Neuronal stem cell (in vitro differentiated cells): ENCODE results near the gene LMTK3.

Experiments used
- DNase-seq: peaks from one replicate; pipeline ENCODE4 v3.0.0-alpha.2; 2013; ENCODE audit warnings: low spot score
- H2AFZ ChIP-seq: one replicate; pipeline ENCODE4 v1.6.1; 2013; ENCODE audit warnings: mild to moderate bottlenecking, low read length, inconsistent platforms
- H2AK5ac ChIP-seq: 2 replicates; pipeline ENCODE4 v1.6.1; 2013; ENCODE audit warnings: low read depth, mild to moderate bottlenecking, inconsistent platforms, low read length, moderate library complexity, mixed read lengths
- H2BK120ac ChIP-seq: 2 replicates; pipeline ENCODE4 v1.6.1; 2013; ENCODE audit warnings: low read depth, mild to moderate bottlenecking, inconsistent platforms, low read length, moderate library complexity, mixed read lengths
- H2BK12ac ChIP-seq: one replicate; pipeline ENCODE4 v1.6.1; 2013; ENCODE audit warnings: low read length, inconsistent platforms
- H2BK15ac ChIP-seq: 2 replicates; pipeline ENCODE4 v1.6.1; 2013; ENCODE audit warnings: mild to moderate bottlenecking, low read length, inconsistent platforms, mixed read lengths
- H2BK5ac ChIP-seq: one replicate; pipeline ENCODE4 v1.6.1; 2013; ENCODE audit warnings: inconsistent platforms, mild to moderate bottlenecking, low read length, moderate library complexity
- H3K14ac ChIP-seq: one replicate; pipeline ENCODE4 v1.6.1; 2013; ENCODE audit warnings: low read length, inconsistent platforms
- H3K18ac ChIP-seq: 2 replicates; pipeline ENCODE4 v1.6.1; 2013; ENCODE audit warnings: low read length, inconsistent platforms
- H3K23ac ChIP-seq: 2 replicates; pipeline ENCODE4 v1.6.1; 2013; ENCODE audit warnings: low read depth, mild to moderate bottlenecking, mixed read lengths, low read length, inconsistent platforms; ENCODE audit not compliant: poor library complexity
- H3K27ac ChIP-seq: replicated peaks from 3 replicates; pipeline ENCODE4 v1.5.1; 2013; ENCODE audit warnings: low read length, inconsistent platforms
- H3K27me3 ChIP-seq, 3 experiments: 2 replicates each; pipeline ENCODE4 v1.6.1; 2013; ENCODE audit warnings: low read length in 3 of 3, mild to moderate bottlenecking in 2 of 3, inconsistent platforms in 1 of 3, low read depth in 1 of 3, mixed read lengths in 1 of 3, moderate library complexity in 1 of 3; ENCODE audit not compliant: control insufficient read depth in 3 of 3, insufficient read depth in 3 of 3
- H3K36me3 ChIP-seq, 2 donors: replicated peaks in 1 of 2; 2 replicates each; pipeline ENCODE4 v1.6.1; 2013; ENCODE audit warnings: low read length in 2 of 2; ENCODE audit not compliant: control insufficient read depth in 2 of 2, insufficient read depth in 2 of 2
- H3K4ac ChIP-seq: 2 replicates; pipeline ENCODE4 v1.6.1; 2013; ENCODE audit warnings: inconsistent platforms, mild to moderate bottlenecking, low read length, moderate library complexity
- H3K4me1 ChIP-seq, 2 donors: 1 replicate in 1 of 2; 2 replicates in 1 of 2; pipeline ENCODE4 v1.6.1; 2013; ENCODE audit warnings: low read length in 2 of 2, low read depth in 1 of 2; ENCODE audit not compliant: control insufficient read depth in 2 of 2, insufficient read depth in 1 of 2
- H3K4me2 ChIP-seq: one replicate; pipeline ENCODE4 v1.6.1; 2013; ENCODE audit warnings: mild to moderate bottlenecking, low read length, inconsistent platforms; ENCODE audit not compliant: insufficient read depth, poor library complexity, severe bottlenecking
- H3K4me3 ChIP-seq, 2 donors: 2 replicates each; pipeline ENCODE4 v1.5.1; 2013; ENCODE audit warnings: low read length in 2 of 2, mild to moderate bottlenecking in 2 of 2, inconsistent platforms in 1 of 2, moderate library complexity in 1 of 2
- H3K79me1 ChIP-seq: one replicate; pipeline ENCODE4 v1.6.1; 2013; ENCODE audit warnings: low read depth, mild to moderate bottlenecking, inconsistent platforms, low read length, moderate library complexity
- H3K9ac ChIP-seq: one replicate; pipeline ENCODE4 v1.6.1; 2013; ENCODE audit warnings: mild to moderate bottlenecking, low read depth, low read length, inconsistent platforms; ENCODE audit not compliant: poor library complexity
- H3K9me3 ChIP-seq, 2 donors: replicated peaks in 1 of 2; 2 replicates each; pipeline versions ENCODE3 to v1.6.1; 2013; ENCODE audit warnings: low read length in 2 of 2, mild to moderate bottlenecking in 2 of 2, inconsistent platforms in 1 of 2, low read depth in 1 of 2, mixed read lengths in 1 of 2, moderate library complexity in 1 of 2; ENCODE audit not compliant: control insufficient read depth in 2 of 2, insufficient read depth in 1 of 2
- H4K8ac ChIP-seq: one replicate; pipeline ENCODE4 v1.6.1; 2013; ENCODE audit warnings: low read depth, mild to moderate bottlenecking, inconsistent platforms, low read length, moderate library complexity
- H4K91ac ChIP-seq: one replicate; pipeline ENCODE4 v1.6.1; 2013; ENCODE audit warnings: low read length, low read depth, mild to moderate bottlenecking, inconsistent platforms; ENCODE audit not compliant: poor library complexity
- WGBS, 2 donors: extraction: QIAGEN DNeasy Blood & Tissue Kit; methylation state at CpG; one replicate each; pipeline ENCODE4 v1.1.7; 2013; ENCODE audit warnings: missing lambda C conversion rate in 2 of 2, mixed read lengths in 1 of 2; ENCODE audit not compliant: insufficient read length in 2 of 2, insufficient replicate concordance in 1 of 2; ENCODE audit errors: extremely low coverage in 2 of 2; 5-methylcytosine and 5-hydroxymethylcytosine counted together

Gene LMTK3

DNA sequence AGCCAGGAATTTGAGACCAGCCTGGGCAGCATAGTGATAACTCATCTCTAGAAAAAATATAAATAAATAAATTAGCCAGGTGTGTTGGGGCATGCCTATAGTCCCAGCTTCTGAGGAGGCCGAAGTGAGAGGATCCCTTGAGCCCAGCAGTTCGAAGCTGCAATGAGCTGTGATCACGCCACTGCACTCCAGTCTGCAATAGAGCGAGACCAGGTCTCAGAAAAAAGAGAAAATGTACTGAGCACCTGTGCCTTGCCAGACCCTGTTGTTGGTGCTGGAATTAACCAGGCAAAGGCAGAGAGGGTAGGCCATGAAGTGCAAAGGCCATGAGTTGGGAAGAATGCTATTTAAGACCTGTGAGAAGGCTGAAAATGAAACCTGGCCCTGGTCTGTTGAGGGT, 39.8 kb downstream of the LMTK3 start:
- Histone ChIP-seq H3K79me1 (peaks cover 18% of the 10 kb centered on the region), H3K27ac (no peak overlapping the region), H3K9me3 (peaks cover 0 to 2% of the 10 kb centered on the region in 2 donors), H3K4ac (no peak overlapping the region), H3K18ac (no peak overlapping the region), H3K14ac (no peak overlapping the region), H2BK5ac (no peak overlapping the region), H2AK5ac (no peak overlapping the region), H4K8ac (no peak overlapping the region), H3K4me1 (peaks cover 13 to 15% of the 10 kb centered on the region in 2 donors), H3K36me3 (peaks cover 61 to 70% of the 10 kb centered on the region in 2 donors), H3K27me3 (no peaks in the 10 kb centered on the region), H3K9ac (no peak overlapping the region), H3K4me3 (no peak overlapping the region), H2AFZ (no peak overlapping the region), H2BK12ac (no peak overlapping the region), H4K91ac (no peak overlapping the region), H2BK120ac (no peak overlapping the region), H3K4me2 (no peak overlapping the region), H3K23ac (no peak overlapping the region), H2BK15ac (no peak overlapping the region)
- no CpG with 5 or more reads among the region's 4 CpGs for WGBS, 2 donors
- no peak for DNase-seq

DNA sequence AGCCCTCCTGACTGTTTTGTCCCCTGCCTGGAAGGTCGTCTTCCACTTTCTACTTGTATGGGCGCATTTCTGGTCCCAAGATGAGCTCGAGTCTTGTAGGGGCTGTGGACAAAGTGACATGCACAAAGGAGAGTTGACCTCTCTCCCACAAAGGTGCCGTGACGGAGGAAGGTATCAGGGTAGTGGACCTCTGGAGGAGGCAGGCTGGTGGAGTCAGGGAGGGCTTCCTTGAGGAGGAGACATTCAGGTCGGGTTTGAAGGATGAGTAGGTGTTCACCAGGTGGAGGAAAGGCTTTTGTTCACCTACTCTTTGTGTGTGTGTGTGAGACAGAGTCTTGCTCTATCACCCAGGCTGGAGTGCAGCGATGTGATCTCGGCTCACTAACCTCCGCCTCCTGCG, 40.8 kb downstream of the LMTK3 start:
- Histone ChIP-seq H3K4ac (no peak overlapping the region), H2BK120ac (no peak overlapping the region), H3K27ac (no peak overlapping the region), H3K4me3 (peak overlapping the region in 1 of 2 donors; percentile 91), H3K9ac (no peak overlapping the region), H3K23ac (no peak overlapping the region), H3K36me3 (peaks cover 53 to 61% of the 10 kb centered on the region in 2 donors), H4K8ac (no peak overlapping the region), H2AK5ac (no peak overlapping the region), H2AFZ (no peak overlapping the region), H4K91ac (no peak overlapping the region), H3K27me3 (no peaks in the 10 kb centered on the region), H2BK15ac (no peak overlapping the region), H3K4me2 (no peak overlapping the region), H3K79me1 (peaks cover 18% of the 10 kb centered on the region), H3K18ac (no peak overlapping the region), H3K4me1 (peaks cover 14 to 15% of the 10 kb centered on the region in 2 donors), H2BK12ac (no peak overlapping the region), H2BK5ac (no peak overlapping the region), H3K14ac (no peak overlapping the region), H3K9me3 (peaks cover 0 to 2% of the 10 kb centered on the region in 2 donors)
- no peak for DNase-seq
- no CpG with 5 or more reads among the region's 10 CpGs for WGBS, 2 donors

DNA sequence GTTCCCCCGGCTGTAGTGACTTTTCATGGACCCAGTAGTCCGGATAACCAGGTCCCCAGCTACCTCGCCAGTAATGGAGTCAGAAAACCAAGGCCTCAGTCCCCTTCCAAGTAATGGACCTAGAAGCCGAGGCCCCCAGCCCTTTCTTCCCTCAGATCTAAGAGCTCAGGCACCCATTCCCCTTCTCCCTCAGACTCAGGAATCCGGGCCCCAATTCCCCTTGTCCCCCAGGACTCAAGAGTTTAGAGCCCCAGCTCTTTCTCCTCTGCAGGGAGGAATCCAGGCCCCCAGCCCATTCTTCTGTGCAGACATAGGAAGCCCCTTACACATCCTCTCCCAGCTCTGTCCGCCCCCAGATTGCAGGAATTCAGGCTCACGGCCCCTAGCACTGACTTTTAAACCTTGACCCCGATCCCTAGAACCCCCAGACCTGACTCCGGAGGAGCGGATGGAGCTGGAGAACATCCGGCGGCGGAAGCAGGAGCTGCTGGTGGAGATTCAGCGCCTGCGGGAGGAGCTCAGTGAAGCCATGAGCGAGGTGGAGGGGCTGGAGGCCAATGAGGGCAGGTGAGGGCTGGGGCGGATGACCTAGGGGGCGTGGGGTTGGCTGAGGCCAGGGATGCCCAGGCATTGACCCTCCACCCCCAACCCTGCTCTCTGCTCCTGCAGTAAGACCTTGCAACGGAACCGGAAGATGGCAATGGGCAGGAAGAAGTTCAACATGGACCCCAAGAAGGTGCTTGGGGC, 41.5 kb downstream of the LMTK3 start:
- no CpG with 5 or more reads among the region's 20 CpGs for WGBS, 2 donors
- H3K36me3 ChIP-seq, result peaks cover 45 to 53% of the 10 kb centered on the region in 2 donors
- no peak overlapping the region for H2BK12ac ChIP-seq
- H3K4me3 ChIP-seq, result peak overlapping the region; percentile 83 to 91
- no peak overlapping the region for H3K4ac ChIP-seq
- peaks cover 14 to 15% of the 10 kb centered on the region in 2 donors for H3K4me1 ChIP-seq
- DNase-seq, result no peak
- H3K18ac ChIP-seq, result no peak overlapping the region
- H2AFZ ChIP-seq, result peak overlapping the region; percentile 86
- H3K27ac ChIP-seq, result no peak overlapping the region
- H3K4me2 ChIP-seq, result peak overlapping the region; percentile 71
- H2BK5ac ChIP-seq, result peak overlapping the region; percentile 79
- peaks cover 0 to 2% of the 10 kb centered on the region in 2 donors for H3K9me3 ChIP-seq
- peaks cover 18% of the 10 kb centered on the region for H3K79me1 ChIP-seq
- no peak overlapping the region for H2BK15ac ChIP-seq
- no peak overlapping the region for H4K91ac ChIP-seq
- no peak overlapping the region for H2BK120ac ChIP-seq
- H3K23ac ChIP-seq, result no peak overlapping the region
- H3K9ac ChIP-seq, result peak overlapping the region; percentile 56
- no peaks in the 10 kb centered on the region for H3K27me3 ChIP-seq
- H2AK5ac ChIP-seq, result no peak overlapping the region
- no peak overlapping the region for H4K8ac ChIP-seq
- no peak overlapping the region for H3K14ac ChIP-seq

DNA sequence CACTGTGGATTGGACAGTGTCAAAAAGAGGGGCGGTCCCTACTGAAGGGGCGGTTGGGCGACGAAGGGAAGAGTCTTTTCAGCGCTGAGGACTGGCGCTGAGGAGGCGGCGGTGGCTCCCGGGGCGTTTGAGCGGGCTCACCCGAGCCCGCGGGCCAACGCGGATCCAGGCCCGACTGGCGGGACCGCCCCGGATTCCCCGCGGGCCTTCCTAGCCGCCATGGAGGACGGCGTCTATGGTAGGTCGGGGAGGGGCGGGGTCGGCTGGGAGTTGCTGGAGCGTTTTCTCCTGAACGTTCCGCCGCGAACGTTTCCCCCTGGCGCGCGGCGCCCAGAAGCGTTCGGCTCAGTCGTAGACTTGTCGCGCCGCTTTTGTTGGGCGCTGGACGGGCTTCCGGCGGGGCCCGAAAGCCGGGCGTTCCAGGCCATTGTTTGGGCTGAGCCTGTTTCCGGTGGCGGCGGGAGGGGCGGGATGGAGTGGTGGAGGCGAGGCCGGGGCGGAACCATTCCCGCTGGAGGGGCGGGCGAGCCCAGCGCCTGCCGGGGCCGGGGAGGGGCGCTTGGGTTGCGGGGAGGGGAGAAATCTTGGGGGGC, 42.2 kb downstream of the LMTK3 start, which contains the start of gene CYTH2:
Gene CYTH2, plus strand, starts transcription at position 81 of the 593 bp plus-strand sequence. Its CDS starts 139 bp downstream, at position 220.
- H3K14ac ChIP-seq, result peak within 1 kb of the TSS; percentile 51
- no peak within 1 kb of the TSS for H2BK12ac ChIP-seq
- peak within 1 kb of the TSS; percentile 93 for H2AK5ac ChIP-seq
- H2BK120ac ChIP-seq, result no peak within 1 kb of the TSS
- peak within 1 kb of the TSS; percentile 79 for H2BK5ac ChIP-seq
- peak within 1 kb of the TSS; percentile 71 for H3K4me2 ChIP-seq
- peak within 1 kb of the TSS; percentile 98 for H3K18ac ChIP-seq
- peak within 1 kb of the TSS; percentile 89 for H3K23ac ChIP-seq
- H2BK15ac ChIP-seq, result peak within 1 kb of the TSS; percentile 83
- no CpG with 5 or more reads among the region's 66 CpGs for WGBS, 2 donors
- no peak within 1 kb of the TSS for H4K91ac ChIP-seq
- no peak within 1 kb of the TSS for H3K4ac ChIP-seq
- peaks cover 14 to 15% of the 10 kb centered on the region in 2 donors for H3K4me1 ChIP-seq
- H3K27ac ChIP-seq, result peak within 1 kb of the TSS; percentile 95
- peak within 1 kb of the TSS; percentile 44 for H4K8ac ChIP-seq
- peak within 1 kb of the TSS; percentile 91 to 94 for H3K4me3 ChIP-seq
- no peaks in the 10 kb centered on the region for H3K27me3 ChIP-seq
- DNase-seq, result peak; percentile 73
- H3K9me3 ChIP-seq, result peaks cover 0 to 2% of the 10 kb centered on the region in 2 donors
- H3K79me1 ChIP-seq, result peaks cover 18% of the 10 kb centered on the region
- peak within 1 kb of the TSS; percentile 89 for H3K9ac ChIP-seq
- H3K36me3 ChIP-seq, result peaks cover 38 to 46% of the 10 kb centered on the region in 2 donors
- H2AFZ ChIP-seq, result peak within 1 kb of the TSS; percentile 86
